ENCODE results near the gene RHOV. TPM values are rescaled to one million over a fixed set of nuclear protein-coding genes. Genes with fewer than 3 reads are reported as not detected.

Gene RHOV
- total RNA-seq = not detected
- under 1 TPM in 1 of 4 donors, not detected in 3; 0.09 TPM for polyA plus RNA-seq

GRCh38 chr15:40873694-40874561, at the start of gene RHOV:
Gene RHOV, minus strand, starts transcription at chr15:40874234. Its CDS starts 95 bp downstream, at chr15:40874139.
- DNase-seq = peak; percentile 45 to 62 (median 45)
- no peaks in the 10 kb centered on the region for H3K36me3 ChIP-seq (ENCODE audit: control insufficient read depth, insufficient read depth, low read length)
- H3K27me3 ChIP-seq (ENCODE audit: control insufficient read depth, insufficient read depth, low read length) = no peaks in the 10 kb centered on the region
- Mint-ChIP-seq H3K4me1 (peaks cover 0 to 18% (median 2%) of the 10 kb centered on the region in 4 donors), H3K27ac (peak within 1 kb of the TSS in 1 of 3 donors; percentile 42), H3K27me3 (peaks cover 5% of the 10 kb centered on the region), H3K4me3 (peak within 1 kb of the TSS; percentile 86 to 90 (median 90)), H3K36me3 (no peaks in the 10 kb centered on the region), H3K9me3 (peaks cover 0 to 2% (median 0%) of the 10 kb centered on the region in 7 donors)
- peak within 1 kb of the TSS; percentile 39 for H3K4me3 ChIP-seq (ENCODE audit: low read depth, low read length)
- H3K27ac ChIP-seq (ENCODE audit: insufficient read depth, low read length, poor library complexity, severe bottlenecking) = no peak within 1 kb of the TSS
- H3K4me1 ChIP-seq (ENCODE audit: control insufficient read depth, insufficient read depth, low read length, poor library complexity, severe bottlenecking) = peaks cover 14% of the 10 kb centered on the region
- ATAC-seq (ENCODE audit: low read depth in 2 of 2) = peak; percentile 73
- no peaks in the 10 kb centered on the region for H3K9me3 ChIP-seq (ENCODE audit: control insufficient read depth in 2 of 2, low read length in 2 of 2)

- H3K4me3 ChIP-seq (ENCODE audit: low read depth, low read length) = no peak overlapping the region
- H3K27me3 Mint-ChIP-seq = peaks cover 28% of the 10 kb centered on the region
- ATAC-seq (ENCODE audit: low read depth in 2 of 2) (no peak), DNase-seq (no peak)
- no peaks in the 10 kb centered on the region for H3K9me3 ChIP-seq (ENCODE audit: control insufficient read depth in 2 of 2, low read length in 2 of 2)
- H3K36me3 ChIP-seq (ENCODE audit: control insufficient read depth, insufficient read depth, low read length) = no peaks in the 10 kb centered on the region
- H3K27ac ChIP-seq (ENCODE audit: insufficient read depth, low read length, poor library complexity, severe bottlenecking) = no peak overlapping the region
- peaks cover 5% of the 10 kb centered on the region for H3K27me3 ChIP-seq (ENCODE audit: control insufficient read depth, insufficient read depth, low read length)
- H3K36me3 Mint-ChIP-seq = no peaks in the 10 kb centered on the region
- peaks cover 30% of the 10 kb centered on the region for H3K4me1 ChIP-seq (ENCODE audit: control insufficient read depth, insufficient read depth, low read length, poor library complexity, severe bottlenecking)
- peaks cover 0 to 25% (median 14%) of the 10 kb centered on the region in 4 donors for H3K4me1 Mint-ChIP-seq
- H3K9me3 Mint-ChIP-seq = peaks cover 0 to 2% (median 0%) of the 10 kb centered on the region in 7 donors
- no peak overlapping the region for H3K4me3 Mint-ChIP-seq
- H3K27ac Mint-ChIP-seq = no peak overlapping the region
Measured at GRCh38 chr15:40923551-40923950, 49.5 kb upstream of the RHOV start.

- H3K27me3 Mint-ChIP-seq = peaks cover 26% of the 10 kb centered on the region
- peaks cover 21% of the 10 kb centered on the region for H3K4me1 ChIP-seq (ENCODE audit: control insufficient read depth, insufficient read depth, low read length, poor library complexity, severe bottlenecking)
- H3K4me3 Mint-ChIP-seq = no peak overlapping the region
- peaks cover 5% of the 10 kb centered on the region for H3K27me3 ChIP-seq (ENCODE audit: control insufficient read depth, insufficient read depth, low read length)
- H3K9me3 ChIP-seq (ENCODE audit: control insufficient read depth in 2 of 2, low read length in 2 of 2) = no peaks in the 10 kb centered on the region
- H3K27ac ChIP-seq (ENCODE audit: insufficient read depth, low read length, poor library complexity, severe bottlenecking) = no peak overlapping the region
- H3K27ac Mint-ChIP-seq = peak overlapping the region in 1 of 3 donors; percentile 71
- no peaks in the 10 kb centered on the region for H3K36me3 ChIP-seq (ENCODE audit: control insufficient read depth, insufficient read depth, low read length)
- no peaks in the 10 kb centered on the region for H3K36me3 Mint-ChIP-seq
- no peak for ATAC-seq (ENCODE audit: low read depth in 2 of 2)
- no peak for DNase-seq
- H3K9me3 Mint-ChIP-seq = peaks cover 0 to 2% (median 0%) of the 10 kb centered on the region in 7 donors
- no peak overlapping the region for H3K4me3 ChIP-seq (ENCODE audit: low read depth, low read length)
- H3K4me1 Mint-ChIP-seq = peaks cover 0 to 20% (median 13%) of the 10 kb centered on the region in 4 donors
Measured at GRCh38 chr15:40922608-40923005, 48.6 kb upstream of the RHOV start.

GRCh38 chr15:40921949-40922607, 48.0 kb upstream of the RHOV start:
- H3K9me3 Mint-ChIP-seq = peaks cover 0 to 3% (median 0%) of the 10 kb centered on the region in 7 donors
- H3K27me3 Mint-ChIP-seq = peaks cover 23% of the 10 kb centered on the region
- peaks cover 0 to 16% (median 10%) of the 10 kb centered on the region in 4 donors for H3K4me1 Mint-ChIP-seq
- H3K4me1 ChIP-seq (ENCODE audit: control insufficient read depth, insufficient read depth, low read length, poor library complexity, severe bottlenecking) = peaks cover 16% of the 10 kb centered on the region
- H3K36me3 ChIP-seq (ENCODE audit: control insufficient read depth, insufficient read depth, low read length) = no peaks in the 10 kb centered on the region
- H3K4me3 Mint-ChIP-seq = no peak overlapping the region
- H3K36me3 Mint-ChIP-seq = no peaks in the 10 kb centered on the region
- no peak overlapping the region for H3K4me3 ChIP-seq (ENCODE audit: low read depth, low read length)
- DNase-seq (no peak), ATAC-seq (ENCODE audit: low read depth in 2 of 2) (no peak)
- no peaks in the 10 kb centered on the region for H3K9me3 ChIP-seq (ENCODE audit: control insufficient read depth in 2 of 2, low read length in 2 of 2)
- peaks cover 3% of the 10 kb centered on the region for H3K27me3 ChIP-seq (ENCODE audit: control insufficient read depth, insufficient read depth, low read length)
- H3K27ac ChIP-seq (ENCODE audit: insufficient read depth, low read length, poor library complexity, severe bottlenecking) = no peak overlapping the region
- H3K27ac Mint-ChIP-seq = no peak overlapping the region

GRCh38 chr15:40918799-40919392, 44.9 kb upstream of the RHOV start:
- H3K36me3 Mint-ChIP-seq = no peaks in the 10 kb centered on the region
- Histone ChIP-seq H3K9me3 (ENCODE audit: control insufficient read depth in 2 of 2, low read length in 2 of 2) (no peaks in the 10 kb centered on the region), H3K36me3 (ENCODE audit: control insufficient read depth, insufficient read depth, low read length) (no peaks in the 10 kb centered on the region), H3K27me3 (ENCODE audit: control insufficient read depth, insufficient read depth, low read length) (no peaks in the 10 kb centered on the region), H3K27ac (ENCODE audit: insufficient read depth, low read length, poor library complexity, severe bottlenecking) (no peak overlapping the region), H3K4me3 (ENCODE audit: low read depth, low read length) (no peak overlapping the region), H3K4me1 (ENCODE audit: control insufficient read depth, insufficient read depth, low read length, poor library complexity, severe bottlenecking) (no peaks in the 10 kb centered on the region)
- H3K4me3 Mint-ChIP-seq = no peak overlapping the region
- H3K4me1 Mint-ChIP-seq = no peaks in the 10 kb centered on the region
- H3K27me3 Mint-ChIP-seq = no peaks in the 10 kb centered on the region
- peaks cover 0 to 3% (median 0%) of the 10 kb centered on the region in 7 donors for H3K9me3 Mint-ChIP-seq
- ATAC-seq (ENCODE audit: low read depth in 2 of 2) (no peak), DNase-seq (no peak)
- H3K27ac Mint-ChIP-seq = no peak overlapping the region

GRCh38 chr15:40918146-40918798, 44.2 kb upstream of the RHOV start:
- Mint-ChIP-seq H3K36me3 (no peaks in the 10 kb centered on the region), H3K9me3 (peaks cover 0 to 3% (median 0%) of the 10 kb centered on the region in 7 donors), H3K27ac (no peak overlapping the region), H3K4me3 (no peak overlapping the region), H3K27me3 (no peaks in the 10 kb centered on the region), H3K4me1 (no peaks in the 10 kb centered on the region)
- DNase-seq = no peak
- no peaks in the 10 kb centered on the region for H3K4me1 ChIP-seq (ENCODE audit: control insufficient read depth, insufficient read depth, low read length, poor library complexity, severe bottlenecking)
- no peak overlapping the region for H3K27ac ChIP-seq (ENCODE audit: insufficient read depth, low read length, poor library complexity, severe bottlenecking)
- no peak for ATAC-seq (ENCODE audit: low read depth in 2 of 2)
- H3K4me3 ChIP-seq (ENCODE audit: low read depth, low read length) = no peak overlapping the region
- no peaks in the 10 kb centered on the region for H3K27me3 ChIP-seq (ENCODE audit: control insufficient read depth, insufficient read depth, low read length)
- H3K9me3 ChIP-seq (ENCODE audit: control insufficient read depth in 2 of 2, low read length in 2 of 2) = no peaks in the 10 kb centered on the region
- no peaks in the 10 kb centered on the region for H3K36me3 ChIP-seq (ENCODE audit: control insufficient read depth, insufficient read depth, low read length)

- Histone ChIP-seq H3K36me3 (ENCODE audit: control insufficient read depth, insufficient read depth, low read length) (no peaks in the 10 kb centered on the region), H3K4me1 (ENCODE audit: control insufficient read depth, insufficient read depth, low read length, poor library complexity, severe bottlenecking) (no peaks in the 10 kb centered on the region), H3K27ac (ENCODE audit: insufficient read depth, low read length, poor library complexity, severe bottlenecking) (no peak overlapping the region), H3K9me3 (ENCODE audit: control insufficient read depth in 2 of 2, low read length in 2 of 2) (no peaks in the 10 kb centered on the region), H3K27me3 (ENCODE audit: control insufficient read depth, insufficient read depth, low read length) (no peaks in the 10 kb centered on the region), H3K4me3 (ENCODE audit: low read depth, low read length) (no peak overlapping the region)
- DNase-seq (no peak), ATAC-seq (ENCODE audit: low read depth in 2 of 2) (no peak)
- Mint-ChIP-seq H3K4me3 (no peak overlapping the region), H3K4me1 (no peaks in the 10 kb centered on the region), H3K36me3 (no peaks in the 10 kb centered on the region), H3K9me3 (peaks cover 0 to 2% (median 0%) of the 10 kb centered on the region in 7 donors), H3K27ac (no peak overlapping the region), H3K27me3 (no peaks in the 10 kb centered on the region)
Measured at GRCh38 chr15:40917585-40917984, 43.6 kb upstream of the RHOV start.
